H9 (cell line): ENCODE data around the gene HERC4. TPM values are rescaled to one million over a fixed set of nuclear protein-coding genes. Genes with fewer than 3 reads are reported as not detected.

Experiments
- DNase-seq: peaks from one replicate; pipeline ENCODE4 v3.0.0-alpha.2; 2017
- H2AFZ ChIP-seq: one replicate; pipeline ENCODE4 v1.6.1; 2013; ENCODE audit warnings: mild to moderate bottlenecking, low read length, control low read depth, moderate library complexity
- H2AK5ac ChIP-seq: 2 replicates; pipeline ENCODE4 v1.6.1; 2013; ENCODE audit warnings: low read length, control low read depth, mixed read lengths; ENCODE audit not compliant: insufficient read length
- H2BK120ac ChIP-seq: one replicate; pipeline ENCODE4 v1.6.1; 2013; ENCODE audit warnings: low read depth, mild to moderate bottlenecking, low read length, control low read depth, inconsistent platforms; ENCODE audit not compliant: poor library complexity, severe bottlenecking
- H2BK12ac ChIP-seq: 2 replicates; pipeline ENCODE4 v1.6.1; 2013; ENCODE audit warnings: low read length, control low read depth, mixed read lengths, low read depth; ENCODE audit not compliant: insufficient read length
- H2BK15ac ChIP-seq: 2 replicates; pipeline ENCODE4 v1.6.1; 2013; ENCODE audit warnings: low read depth, low read length, control low read depth
- H2BK20ac ChIP-seq: one replicate; pipeline ENCODE4 v1.6.1; 2013; ENCODE audit warnings: low read depth, mild to moderate bottlenecking, low read length, control low read depth, inconsistent platforms; ENCODE audit not compliant: poor library complexity, severe bottlenecking
- H2BK5ac ChIP-seq: 2 replicates; pipeline ENCODE4 v1.6.1; 2013; ENCODE audit warnings: low read length, control low read depth, mixed read lengths; ENCODE audit not compliant: insufficient read length
- H3K14ac ChIP-seq: 2 replicates; pipeline ENCODE4 v1.6.1; 2013; ENCODE audit warnings: low read length, control low read depth; ENCODE audit not compliant: insufficient read depth
- H3K18ac ChIP-seq: 2 replicates; pipeline ENCODE4 v1.6.1; 2013; ENCODE audit warnings: low read depth, mild to moderate bottlenecking, mixed read lengths, low read length, control low read depth; ENCODE audit not compliant: insufficient read length
- H3K23ac ChIP-seq: 2 replicates; pipeline ENCODE4 v1.6.1; 2013; ENCODE audit warnings: low read length, control low read depth, mixed read lengths, low read depth; ENCODE audit not compliant: insufficient read length
- H3K23me2 ChIP-seq: 2 replicates; pipeline ENCODE4 v1.6.1; 2013; ENCODE audit warnings: low read depth, mild to moderate bottlenecking, mixed read lengths, low read length, control low read depth; ENCODE audit not compliant: insufficient read length, poor library complexity, severe bottlenecking
- H3K27ac ChIP-seq: 2 replicates; pipeline ENCODE4 v1.5.1; 2013; ENCODE audit warnings: low read length, control low read depth, mixed read lengths, low read depth; ENCODE audit not compliant: insufficient read length
- H3K27me3 ChIP-seq: 2 replicates; pipeline ENCODE4 v1.6.1; 2013; ENCODE audit warnings: low read length, control low read depth, inconsistent platforms; ENCODE audit not compliant: insufficient read depth
- H3K4ac ChIP-seq: 2 replicates; pipeline ENCODE4 v1.6.1; 2013; ENCODE audit warnings: low read depth, mild to moderate bottlenecking, control low read depth, inconsistent platforms, low read length, moderate library complexity
- H3K4me1 ChIP-seq: 2 replicates; pipeline ENCODE4 v1.6.1; 2013; ENCODE audit warnings: low read length, control low read depth, inconsistent platforms; ENCODE audit not compliant: insufficient read depth
- H3K4me2 ChIP-seq: 2 replicates; pipeline ENCODE4 v1.6.1; 2013; ENCODE audit warnings: low read length, control low read depth, mixed read lengths; ENCODE audit not compliant: insufficient read length, insufficient read depth
- H3K56ac ChIP-seq: 2 replicates; pipeline ENCODE4 v1.6.1; 2013; ENCODE audit warnings: low read depth, mild to moderate bottlenecking, mixed read lengths, low read length, control low read depth; ENCODE audit not compliant: insufficient read length
- H3K79me1 ChIP-seq: 2 replicates; pipeline ENCODE4 v1.6.1; 2013; ENCODE audit warnings: low read depth, mild to moderate bottlenecking, moderate library complexity, low read length, control low read depth, inconsistent platforms; ENCODE audit not compliant: insufficient read depth, poor library complexity, severe bottlenecking
- H3K79me2 ChIP-seq: 2 replicates; pipeline ENCODE4 v1.6.1; 2013; ENCODE audit warnings: low read length, control low read depth, inconsistent platforms; ENCODE audit not compliant: insufficient read depth
- H3K9ac ChIP-seq: 2 replicates; pipeline ENCODE4 v1.6.1; 2013; ENCODE audit warnings: low read length, control low read depth, mixed read lengths; ENCODE audit not compliant: insufficient read length; ENCODE audit errors: extremely low read depth
- H3K9me3 ChIP-seq: one replicate; pipeline ENCODE4 v1.6.1; 2013; ENCODE audit warnings: low read depth, low read length, inconsistent platforms; ENCODE audit not compliant: control insufficient read depth
- H3T11ph ChIP-seq: one replicate; pipeline ENCODE4 v1.6.1; 2013; ENCODE audit warnings: mild to moderate bottlenecking, low read length, control low read depth, inconsistent platforms
- H4K20me1 ChIP-seq: one replicate; pipeline ENCODE4 v1.6.1; 2013; ENCODE audit not compliant: control insufficient read depth, insufficient read length, insufficient read depth
- H4K5ac ChIP-seq: 2 replicates; pipeline ENCODE4 v1.6.1; 2013; ENCODE audit warnings: low read depth, mild to moderate bottlenecking, mixed read lengths, low read length, control low read depth; ENCODE audit not compliant: insufficient read length
- H4K8ac ChIP-seq: replicated peaks from 2 replicates; pipeline ENCODE4 v1.6.1; 2013; ENCODE audit warnings: low read length, control low read depth, mixed read lengths, low read depth; ENCODE audit not compliant: insufficient read length
- H4K91ac ChIP-seq: 2 replicates; pipeline ENCODE4 v1.6.1; 2013; ENCODE audit warnings: low read depth, mild to moderate bottlenecking, moderate library complexity, mixed read lengths, low read length, control low read depth; ENCODE audit not compliant: insufficient read length
- H3K27ac Mint-ChIP-seq, 3 experiments: 2 replicates in 2 of 3; 3 replicates in 1 of 3; pipeline ENCODE4 v1.8.0; 2020 to 2021; ENCODE audit warnings: mixed read lengths in 3 of 3, mild to moderate bottlenecking in 1 of 3, moderate library complexity in 1 of 3
- H3K27me3 Mint-ChIP-seq: 2 replicates; pipeline ENCODE4 v1.8.0; 2021; ENCODE audit warnings: low read depth, mild to moderate bottlenecking, moderate library complexity, mixed read lengths
- H3K36me3 Mint-ChIP-seq, 3 experiments: 2 replicates in 2 of 3; 3 replicates in 1 of 3; pipeline ENCODE4 v1.8.0; 2020 to 2021; ENCODE audit warnings: low read depth in 3 of 3, mixed read lengths in 3 of 3; ENCODE audit not compliant: insufficient read depth in 1 of 3
- H3K4me1 Mint-ChIP-seq, 2 experiments: 2 replicates each; pipeline ENCODE4 v1.8.0; 2020; ENCODE audit warnings: mixed read lengths in 2 of 2
- H3K4me3 Mint-ChIP-seq, 2 experiments: 2 replicates in 1 of 2; 3 replicates in 1 of 2; pipeline ENCODE4 v1.8.0; 2020 to 2021; ENCODE audit warnings: mild to moderate bottlenecking in 2 of 2, mixed read lengths in 2 of 2, moderate library complexity in 1 of 2
- H3K9me3 Mint-ChIP-seq, 2 experiments: 2 replicates in 1 of 2; 3 replicates in 1 of 2; pipeline ENCODE4 v1.8.0; 2020; ENCODE audit warnings: mild to moderate bottlenecking in 2 of 2, mixed read lengths in 2 of 2, moderate library complexity in 1 of 2
- WGBS: extraction: QIAGEN DNeasy Blood & Tissue Kit; methylation state at CpG from one replicate; pipeline ENCODE4 v1.1.7; 2013; ENCODE audit warnings: missing lambda C conversion rate, low lambda C conversion rate, mixed read lengths; ENCODE audit not compliant: insufficient read length; ENCODE audit errors: extremely low coverage; 5-methylcytosine and 5-hydroxymethylcytosine counted together
- total RNA-seq: library from RNA; stranded (reverse); gene quantifications from 2 replicates; pipeline ENCODE4 v1.2.1, GENCODE V29; 2021
- TF ChIP-seq, protein P1 (sequence below): fragments of 200-600 bp; sonication (generic); conservative IDR thresholded peaks from 3 replicates; pipeline ENCODE4 v1.8.0; 2021; ENCODE audit warnings: antibody characterized with exemption, mild to moderate bottlenecking

Gene HERC4
- total RNA-seq, 1 experiment from 2014 or later: 24.5 TPM

DNA sequence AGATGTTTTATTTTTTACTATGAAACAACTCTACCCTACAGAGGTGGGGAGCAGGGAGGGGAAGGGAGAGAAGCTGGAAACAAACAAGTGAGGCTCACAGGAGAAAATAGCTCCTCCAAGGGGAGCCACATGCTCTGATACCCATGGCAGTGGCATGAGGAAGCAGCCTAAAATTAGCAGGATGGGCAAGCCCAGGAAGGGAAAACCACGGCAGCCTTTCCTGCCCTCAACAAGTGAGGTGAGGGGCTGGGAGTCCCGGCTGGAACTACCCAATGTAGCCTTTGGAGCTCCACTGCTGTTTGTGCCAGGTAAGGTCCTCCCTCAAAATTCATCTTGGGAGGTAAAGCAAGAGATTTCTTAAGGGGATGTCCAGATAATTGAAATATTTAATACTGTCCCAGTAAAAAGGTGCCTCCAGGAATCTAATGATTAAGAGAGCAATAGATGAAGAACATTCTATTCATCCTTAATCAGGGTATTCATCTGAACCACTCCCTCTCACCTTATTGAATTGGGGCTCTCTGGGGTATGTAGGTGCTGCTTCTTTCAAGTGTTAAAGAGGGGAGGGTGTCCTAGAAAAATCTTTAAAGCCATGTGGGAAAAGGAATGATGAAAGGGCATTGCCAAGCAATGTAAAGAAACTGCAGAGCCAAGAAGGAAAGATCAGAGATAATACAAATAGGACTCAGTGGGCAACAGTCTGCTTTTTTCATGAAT is 12.8 kb upstream of the HERC4 start:
- no CpG with 5 or more reads among the region's 2 CpGs for WGBS
- Histone ChIP-seq H2BK5ac (no peak overlapping the region), H4K8ac (no peak overlapping the region), H3K14ac (no peak overlapping the region), H3K79me1 (no peaks in the 10 kb centered on the region), H2AFZ (peak overlapping the region; percentile 23), H3K23me2 (no peaks in the 10 kb centered on the region), H2BK12ac (no peak overlapping the region), H3K56ac (no peak overlapping the region), H2BK15ac (no peak overlapping the region), H3K4me1 (peaks cover 3% of the 10 kb centered on the region; the same call in 1 of the 2 replicates), H4K91ac (no peak overlapping the region), H2AK5ac (no peak overlapping the region), H3K23ac (no peak overlapping the region), H3K4ac (no peak overlapping the region), H2BK120ac (no peak overlapping the region), H4K5ac (no peak overlapping the region), H3T11ph (no peak overlapping the region), H4K20me1 (no peaks in the 10 kb centered on the region), H3K9ac (no peak overlapping the region), H3K4me2 (no peak overlapping the region), H3K79me2 (no peaks in the 10 kb centered on the region), H3K27me3 (no peaks in the 10 kb centered on the region), H3K9me3 (no peaks in the 10 kb centered on the region), H3K18ac (no peak overlapping the region), H3K27ac (no peak overlapping the region), H2BK20ac (no peak overlapping the region)
- no peaks in the 10 kb centered on the region for H3K9me3 Mint-ChIP-seq
- TF ChIP-seq, protein P1, sequence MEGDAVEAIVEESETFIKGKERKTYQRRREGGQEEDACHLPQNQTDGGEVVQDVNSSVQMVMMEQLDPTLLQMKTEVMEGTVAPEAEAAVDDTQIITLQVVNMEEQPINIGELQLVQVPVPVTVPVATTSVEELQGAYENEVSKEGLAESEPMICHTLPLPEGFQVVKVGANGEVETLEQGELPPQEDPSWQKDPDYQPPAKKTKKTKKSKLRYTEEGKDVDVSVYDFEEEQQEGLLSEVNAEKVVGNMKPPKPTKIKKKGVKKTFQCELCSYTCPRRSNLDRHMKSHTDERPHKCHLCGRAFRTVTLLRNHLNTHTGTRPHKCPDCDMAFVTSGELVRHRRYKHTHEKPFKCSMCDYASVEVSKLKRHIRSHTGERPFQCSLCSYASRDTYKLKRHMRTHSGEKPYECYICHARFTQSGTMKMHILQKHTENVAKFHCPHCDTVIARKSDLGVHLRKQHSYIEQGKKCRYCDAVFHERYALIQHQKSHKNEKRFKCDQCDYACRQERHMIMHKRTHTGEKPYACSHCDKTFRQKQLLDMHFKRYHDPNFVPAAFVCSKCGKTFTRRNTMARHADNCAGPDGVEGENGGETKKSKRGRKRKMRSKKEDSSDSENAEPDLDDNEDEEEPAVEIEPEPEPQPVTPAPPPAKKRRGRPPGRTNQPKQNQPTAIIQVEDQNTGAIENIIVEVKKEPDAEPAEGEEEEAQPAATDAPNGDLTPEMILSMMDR: no peak
- peak overlapping the region in 2 of 3 experiments; percentile 45 to 94; a peak in 3 of 7 replicates for H3K27ac Mint-ChIP-seq
- no peaks in the 10 kb centered on the region for H3K36me3 Mint-ChIP-seq
- DNase-seq: no peak
- H3K4me1 Mint-ChIP-seq: peaks cover 16 to 19% of the 10 kb centered on the region in 2 experiments
- no peak overlapping the region; a peak in 1 of 5 replicates for H3K4me3 Mint-ChIP-seq
- H3K27me3 Mint-ChIP-seq: no peaks in the 10 kb centered on the region
